ENCODE results near the gene ABR. TPM values are rescaled to one million over a fixed set of nuclear protein-coding genes. Genes with fewer than 3 reads are reported as not detected.

Gene ABR
- total RNA-seq, 1 experiment from 2014 or later: 5.6 TPM

GRCh38 chr17:953767-954166, 226.0 kb downstream of the ABR start:
- Histone ChIP-seq H3K36me3 (no peaks in the 10 kb centered on the region), H3K9me3 (replicated peaks) (no peaks in the 10 kb centered on the region), H3K27ac (no peak overlapping the region), H3K4me1 (peaks cover 14% of the 10 kb centered on the region), H3K4me3 (no peak overlapping the region), H3K27me3 (no peaks in the 10 kb centered on the region)
- DNase-seq: no peak

Other genes starting within 250 kb of the ABR start
- 32.8 and 35.2 TPM in 2 replicates for gene NXN, start 200.2 kb downstream of the ABR start, total RNA-seq (2014; rRNA removed; shearing (Covaris generic))
- gene TIMM22, start 182.9 kb downstream of the ABR start, total RNA-seq (2014; rRNA removed; shearing (Covaris generic)): 15.6 and 17.4 TPM in 2 replicates
- not detected in 2 replicates for gene BHLHA9, start 90.5 kb upstream of the ABR start, total RNA-seq (2014; rRNA removed; shearing (Covaris generic))
- gene TRARG1, start 99.7 kb upstream of the ABR start, total RNA-seq (2014; rRNA removed; shearing (Covaris generic)): not detected in 2 replicates
- gene YWHAE, start 220.2 kb upstream of the ABR start, total RNA-seq (2014; rRNA removed; shearing (Covaris generic)): 471 and 592 TPM in 2 replicates

All from SJCRH30 (cell line).